Vagina (tissue), 2 donors: Measurements from ENCODE around the gene ADAMTSL5.

Experiments used
- CTCF ChIP-seq, 3 experiments: fragments of 450-650 bp in 2 of 3; fragments of 200-600 bp in 1 of 3; sonication (generic) in 1 of 3; IDR thresholded peaks; one replicate each; pipeline ENCODE4 v1.5.1; 2017 to 2019; ENCODE audit warnings: antibody characterized with exemption in 3 of 3, mild to moderate bottlenecking in 2 of 3, moderate library complexity in 2 of 3
- POLR2A ChIP-seq, 2 donors: fragments of 450-650 bp; IDR thresholded peaks; one replicate each; pipeline ENCODE4 v1.6.1; 2017; ENCODE audit warnings: antibody characterized with exemption in 2 of 2, mild to moderate bottlenecking in 2 of 2, moderate library complexity in 2 of 2

- TF ChIP-seq CTCF (IDR thresholded peaks at IDR 0.05) (peak in 2 of 3 experiments; percentile 37 to 44), POLR2A (IDR thresholded peaks at IDR 0.05) (no peak)
Measured at GRCh38 chr19:1513499-1514294, 878 bp upstream of the ADAMTSL5 start.
